GM21786 (cell line): ENCODE results near the gene MAGT1.
"Not testable (repeated sequence)": the region's sequence is repeated elsewhere in the genome, so short reads cannot be mapped to it uniquely, and the experiment has no call there.

Source experiments
- ATAC-seq: cut with Tn5 transposase; IDR thresholded peaks from one replicate; pipeline ENCODE4 v1.9.1; 2021; ENCODE audit not compliant: unreplicated experiment

Gene MAGT1

DNA sequence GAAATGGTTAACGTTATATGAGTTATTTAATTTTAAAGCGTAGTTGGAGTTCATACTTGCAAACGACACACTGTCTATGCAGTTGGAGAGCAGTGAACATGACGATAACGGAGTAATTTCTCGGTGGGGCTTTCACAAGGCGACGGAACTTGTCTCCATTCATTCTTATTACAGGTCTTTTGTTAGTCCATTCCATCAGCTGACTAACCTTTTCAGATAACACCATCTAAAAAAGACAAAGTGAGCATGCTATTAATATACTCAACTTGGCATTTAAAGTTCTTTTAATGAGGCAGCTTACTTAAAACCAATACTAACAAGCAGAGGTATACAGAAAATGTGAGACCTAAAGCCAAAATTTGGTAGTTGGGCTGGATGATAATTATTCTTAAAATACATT is 19.9 kb downstream of the MAGT1 start:
- no peak for ATAC-seq

GRCh38 chrX:77831544-77831943 is 63.7 kb downstream of the MAGT1 start:
- ATAC-seq = not testable (repeated sequence)

DNA sequence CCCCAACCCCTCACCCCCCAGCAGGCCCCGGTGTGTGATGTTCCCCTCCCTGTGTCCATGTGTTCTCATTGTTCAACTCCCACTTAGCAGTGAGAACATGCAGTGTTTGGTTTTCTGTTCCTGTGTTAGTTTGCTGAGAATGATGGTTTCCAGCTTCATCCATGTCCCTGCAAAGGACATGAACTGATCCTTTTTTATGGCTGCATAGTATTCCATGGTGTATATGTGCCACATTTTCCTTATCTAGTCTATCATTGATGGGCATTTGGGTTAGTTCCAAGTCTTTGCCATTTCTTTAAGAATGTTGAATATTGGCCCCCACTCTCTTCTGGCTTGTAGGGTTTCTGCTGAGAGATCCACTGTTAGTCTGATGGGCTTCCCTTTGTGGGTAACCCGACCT is 73.2 kb downstream of the MAGT1 start:
- not testable (repeated sequence) for ATAC-seq

GRCh38 chrX:77820091-77820727 is 75.0 kb downstream of the MAGT1 start:
- no peak for ATAC-seq

DNA sequence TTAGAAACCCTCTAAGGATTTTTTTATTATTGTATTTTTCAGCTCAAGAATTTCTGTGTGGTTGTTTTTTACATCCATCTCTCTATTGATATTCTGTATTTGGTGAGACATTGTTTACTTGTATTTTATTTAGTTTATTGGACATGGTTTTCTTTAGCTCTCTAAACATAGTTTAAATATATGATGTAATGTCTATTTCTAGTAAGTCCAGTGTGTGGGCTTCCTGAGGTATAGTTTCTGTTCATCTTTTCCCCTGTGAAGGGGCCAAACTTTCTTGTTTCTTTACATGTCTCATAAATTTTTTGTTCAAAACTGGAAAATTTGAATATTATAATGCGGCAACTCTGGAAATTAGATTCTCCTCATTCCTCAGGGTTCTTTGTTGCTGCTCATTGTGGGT is 81.0 kb downstream of the MAGT1 start:
- ATAC-seq = no peak

GRCh38 chrX:77802201-77802600 is 93.0 kb downstream of the MAGT1 start:
- ATAC-seq = no peak

GRCh38 chrX:77795124-77795523 is 100.1 kb downstream of the MAGT1 start:
- no peak for ATAC-seq

DNA sequence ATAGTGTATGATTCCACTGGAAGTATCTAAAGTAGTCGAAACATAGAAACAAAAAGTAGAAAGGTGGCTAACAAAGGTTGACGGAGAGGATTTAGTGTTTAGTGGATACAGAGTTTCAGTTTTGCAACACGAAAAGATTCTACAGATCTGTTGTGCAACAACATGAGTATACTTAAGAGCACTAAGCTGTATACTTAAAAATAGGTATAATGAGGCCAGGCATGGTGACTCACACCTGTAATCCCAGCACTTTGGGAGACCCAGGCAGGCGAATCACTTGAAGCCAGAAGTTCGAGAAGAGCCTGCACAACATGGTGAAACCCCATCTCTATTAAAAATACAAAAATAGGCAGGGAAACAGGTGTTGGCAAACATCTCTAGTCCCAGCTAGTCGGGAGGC is 101.3 kb downstream of the MAGT1 start:
- no peak for ATAC-seq

GRCh38 chrX:77788050-77788449 is 107.2 kb downstream of the MAGT1 start:
- ATAC-seq = no peak

GRCh38 chrX:77786365-77786680 is 108.9 kb downstream of the MAGT1 start:
- ATAC-seq = no peak

GRCh38 chrX:77785486-77786364 is 109.5 kb downstream of the MAGT1 start, which contains the start of gene ATRX:
Gene ATRX, minus strand, starts transcription at chrX:77786216. Its CDS starts 215 bp downstream, at chrX:77786001.
- peak; percentile 91 for ATAC-seq

DNA sequence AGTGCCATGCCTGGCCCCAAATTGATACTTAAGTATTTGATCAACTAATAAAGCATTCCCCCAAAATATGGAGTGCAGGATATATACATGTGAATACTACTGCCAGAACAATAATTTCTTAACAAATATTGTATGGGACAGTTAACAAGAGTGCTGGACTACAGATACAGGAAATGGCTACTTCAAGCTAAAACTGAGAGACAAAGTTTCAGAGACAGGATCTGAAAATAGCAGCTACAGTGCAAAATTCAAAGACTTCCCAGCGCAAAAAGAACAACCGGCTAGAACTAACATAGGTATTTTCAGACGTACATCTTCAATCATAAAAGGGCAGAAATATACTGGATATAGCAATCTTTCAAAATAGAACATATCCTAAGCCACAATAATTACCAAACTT is 115.5 kb downstream of the MAGT1 start:
- ATAC-seq = no peak

DNA sequence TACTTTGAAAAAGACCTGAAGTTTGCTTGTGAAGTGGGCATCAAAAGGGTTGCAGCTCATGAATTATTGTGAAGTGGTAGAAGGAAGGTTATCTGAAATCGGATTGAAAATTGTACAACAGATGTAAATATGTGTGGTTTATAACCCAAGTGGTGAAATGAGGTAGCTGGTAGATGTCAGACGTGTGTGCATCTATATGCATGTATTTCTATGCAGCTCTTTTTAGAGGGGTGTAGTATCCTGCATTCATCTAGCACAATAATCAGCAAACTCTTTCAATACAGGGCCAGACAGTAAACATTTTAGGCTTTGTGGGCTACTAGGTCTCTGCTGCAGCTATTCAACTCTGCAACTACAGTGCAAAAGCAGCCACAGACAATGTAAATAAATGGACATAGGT is 118.6 kb downstream of the MAGT1 start:
- no peak for ATAC-seq
